NT2/D1 (cell line): ENCODE measurements around the gene ZNF619.

Experiments
- DNase-seq: peaks from one replicate; pipeline ENCODE4 v3.0.0-alpha.2; 2011; ENCODE audit warnings: low read depth, low spot score
- H3K27me3 ChIP-seq: 2 replicates; pipeline ENCODE4 v1.6.0; 2011; ENCODE audit warnings: mild to moderate bottlenecking; ENCODE audit not compliant: insufficient read length, insufficient read depth
- H3K36me3 ChIP-seq: 2 replicates; pipeline ENCODE4 v1.6.1; 2011; ENCODE audit warnings: mild to moderate bottlenecking, low read length, mixed read lengths; ENCODE audit not compliant: insufficient read depth, insufficient read length
- H3K4me1 ChIP-seq: 2 replicates; pipeline ENCODE4 v1.5.1; 2011; ENCODE audit not compliant: insufficient read depth, insufficient read length
- H3K4me3 ChIP-seq: 2 replicates; pipeline ENCODE4 v1.5.1; 2011; ENCODE audit warnings: low read depth; ENCODE audit not compliant: insufficient read length
- H3K9ac ChIP-seq: 2 replicates; pipeline ENCODE4 v1.6.0; 2011; ENCODE audit warnings: low read depth; ENCODE audit not compliant: insufficient read length
- H3K9me3 ChIP-seq: 2 replicates; pipeline ENCODE4 v1.5.1; 2011; ENCODE audit warnings: mild to moderate bottlenecking, low read length; ENCODE audit not compliant: insufficient read depth
- SUZ12 ChIP-seq: IDR thresholded peaks from 2 replicates; pipeline ENCODE4 v1.6.1; 2011; ENCODE audit not compliant: insufficient read length, insufficient read depth; ENCODE audit errors: extremely low read depth
- YY1 ChIP-seq: IDR thresholded peaks from 2 replicates; pipeline ENCODE4 v1.6.1; 2011; ENCODE audit not compliant: insufficient read length, insufficient read depth
- ZNF274 ChIP-seq: IDR thresholded peaks from 2 replicates; pipeline ENCODE4 v1.6.1; 2011; ENCODE audit warnings: mild to moderate bottlenecking, low read depth, low read length

Gene ZNF619

GRCh38 chr3:40502034-40502433 is 25.1 kb downstream of the ZNF619 start:
- Histone ChIP-seq H3K9ac (no peak overlapping the region), H3K4me1 (peaks cover 2% of the 10 kb centered on the region), H3K9me3 (no peaks in the 10 kb centered on the region), H3K36me3 (no peaks in the 10 kb centered on the region), H3K27me3 (no peaks in the 10 kb centered on the region), H3K4me3 (no peak overlapping the region)
- TF ChIP-seq ZNF274 (no peak), YY1 (no peak), SUZ12 (no peak)
- no peak for DNase-seq

DNA sequence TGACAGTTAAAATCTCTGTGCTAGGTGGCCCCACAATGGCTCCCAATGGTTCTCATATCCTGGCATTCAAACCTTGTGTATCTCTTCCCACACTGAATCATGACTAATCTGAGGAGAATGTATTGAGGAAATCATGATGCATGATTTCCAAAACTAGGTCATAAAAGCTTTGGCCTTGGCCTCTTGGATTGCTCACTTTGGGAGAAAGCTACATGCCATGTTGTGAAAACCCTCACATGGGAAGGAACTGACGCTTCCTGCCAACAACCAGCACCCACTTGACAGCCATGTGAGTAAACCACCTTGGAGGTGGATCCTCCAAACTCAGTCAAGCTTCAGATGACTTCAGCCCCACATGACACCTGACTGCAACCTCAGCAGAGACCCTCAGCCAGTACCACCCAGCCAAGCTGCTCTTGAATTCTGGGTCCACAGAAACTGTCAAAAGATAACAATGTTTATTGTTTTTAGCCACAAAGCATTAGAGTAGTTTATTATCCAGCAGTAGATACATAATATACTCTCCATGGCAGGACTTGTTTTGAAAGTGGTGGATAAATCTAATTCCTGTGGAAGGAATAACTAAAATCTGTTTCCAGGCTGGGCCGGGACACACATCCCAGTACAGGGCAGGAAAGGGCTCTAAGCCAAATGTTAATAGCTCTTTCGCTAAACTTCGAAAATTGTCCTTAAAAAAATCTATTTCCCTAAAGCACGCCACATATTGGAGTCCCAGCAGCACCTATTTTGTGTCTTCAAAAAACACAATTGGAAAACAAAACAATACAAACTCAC is 27.9 kb downstream of the ZNF619 start:
- Histone ChIP-seq H3K4me1 (peaks cover 2% of the 10 kb centered on the region), H3K9me3 (no peaks in the 10 kb centered on the region; the same call in 1 of the 2 replicates), H3K9ac (no peak overlapping the region), H3K36me3 (peaks cover 14% of the 10 kb centered on the region), H3K27me3 (no peaks in the 10 kb centered on the region), H3K4me3 (peak overlapping the region; percentile 92)
- TF ChIP-seq SUZ12 = no peak
- no peak for TF ChIP-seq YY1
- TF ChIP-seq ZNF274 = no peak
- DNase-seq = no peak

- Histone ChIP-seq H3K27me3 (no peaks in the 10 kb centered on the region), H3K9me3 (no peaks in the 10 kb centered on the region; the same call in 1 of the 2 replicates), H3K4me1 (peaks cover 2% of the 10 kb centered on the region), H3K9ac (peak within 1 kb of the TSS; percentile 92), H3K4me3 (peak within 1 kb of the TSS; percentile 92), H3K36me3 (peaks cover 20% of the 10 kb centered on the region)
- TF ChIP-seq YY1 = no peak
- no peak for TF ChIP-seq SUZ12
- no peak for TF ChIP-seq ZNF274
- DNase-seq = peak; percentile 68
Observed at GRCh38 chr3:40505599-40506462, 28.9 kb downstream of the ZNF619 start, which contains the start of gene ZNF620. Gene ZNF620 (plus strand): TSS chr3:40506039. CDS start chr3:40506353, 314 bp downstream.

- DNase-seq = no peak
- Histone ChIP-seq H3K36me3 (peaks cover 55% of the 10 kb centered on the region), H3K9ac (no peak overlapping the region), H3K4me1 (no peaks in the 10 kb centered on the region), H3K9me3 (no peaks in the 10 kb centered on the region; the same call in 1 of the 2 replicates), H3K27me3 (no peaks in the 10 kb centered on the region), H3K4me3 (no peak overlapping the region)
- no peak for TF ChIP-seq SUZ12
Observed at GRCh38 chr3:40511031-40511718, 34.3 kb downstream of the ZNF619 start.

- Histone ChIP-seq H3K36me3 (peaks cover 45% of the 10 kb centered on the region), H3K9me3 (no peaks in the 10 kb centered on the region), H3K4me3 (no peak overlapping the region), H3K27me3 (no peaks in the 10 kb centered on the region), H3K4me1 (no peaks in the 10 kb centered on the region), H3K9ac (no peak overlapping the region)
- no peak for DNase-seq
- TF ChIP-seq YY1 (no peak), ZNF274 (no peak), SUZ12 (no peak)
Observed at GRCh38 chr3:40516201-40516600, 39.3 kb downstream of the ZNF619 start.

GRCh38 chr3:40518067-40518466 is 41.1 kb downstream of the ZNF619 start:
- H3K4me3 ChIP-seq = no peak overlapping the region
- H3K27me3 ChIP-seq = no peaks in the 10 kb centered on the region
- H3K4me1 ChIP-seq = no peaks in the 10 kb centered on the region
- no peak for DNase-seq
- no peak for TF ChIP-seq ZNF274
- no peak for TF ChIP-seq YY1
- no peak for TF ChIP-seq SUZ12
- no peaks in the 10 kb centered on the region for H3K9me3 ChIP-seq
- peaks cover 31% of the 10 kb centered on the region for H3K36me3 ChIP-seq
- H3K9ac ChIP-seq = no peak overlapping the region
